Kidney capillary endothelial cell (primary cell): ENCODE results near the gene TSC1.

Experiments used
- DNase-seq: peaks from one replicate; pipeline ENCODE4 v3.0.0-alpha.2; 2018; ENCODE audit warnings: low spot score

The TSC1 gene

GRCh38 chr9:132887181-132888120 is 57.0 kb downstream of the TSC1 start:
- DNase-seq: no peak

- no peak for DNase-seq
These were observed 58.1 kb downstream of the TSC1 start for GRCh38 chr9:132886334-132886725.

GRCh38 chr9:132885720-132886333 is 58.6 kb downstream of the TSC1 start:
- DNase-seq: no peak

- DNase-seq: no peak
These were observed 60.8 kb downstream of the TSC1 start for GRCh38 chr9:132883349-132884294.

GRCh38 chr9:132882616-132883015 is 61.8 kb downstream of the TSC1 start:
- DNase-seq: no peak

GRCh38 chr9:132881826-132882225 is 62.6 kb downstream of the TSC1 start:
- no peak for DNase-seq

- DNase-seq: no peak
These were observed 64.1 kb downstream of the TSC1 start for GRCh38 chr9:132880324-132880661.

GRCh38 chr9:132879457-132880323 is 64.7 kb downstream of the TSC1 start:
- no peak for DNase-seq

- DNase-seq: no peak
These were observed 65.5 kb downstream of the TSC1 start, which contains the start of gene SPACA9 for GRCh38 chr9:132878695-132879456. TSS of gene SPACA9 (plus strand) at chr9:132878898. CDS start at chr9:132883948, 5,050 bp downstream.

- DNase-seq: peak; percentile 57
These were observed 66.4 kb downstream of the TSC1 start, which contains the start of gene AK8 for GRCh38 chr9:132877824-132878694. TSS of gene AK8 (minus strand) at chr9:132878284. CDS start at chr9:132878255, 29 bp downstream.

- no peak for DNase-seq
These were observed 67.0 kb downstream of the TSC1 start for GRCh38 chr9:132877458-132877823.

GRCh38 chr9:132876849-132877248 is 67.6 kb downstream of the TSC1 start:
- no peak for DNase-seq

GRCh38 chr9:132875159-132875558 is 69.3 kb downstream of the TSC1 start:
- DNase-seq: no peak

GRCh38 chr9:132873403-132873802 is 71.0 kb downstream of the TSC1 start:
- no peak for DNase-seq

GRCh38 chr9:132869266-132869665 is 75.2 kb downstream of the TSC1 start:
- DNase-seq: no peak

- no peak for DNase-seq
These were observed 77.5 kb downstream of the TSC1 start for GRCh38 chr9:132866898-132867297.

- no peak for DNase-seq
These were observed 79.7 kb downstream of the TSC1 start for GRCh38 chr9:132864691-132865090.

GRCh38 chr9:132864277-132864676 is 80.1 kb downstream of the TSC1 start:
- no peak for DNase-seq

- DNase-seq: no peak
These were observed 81.3 kb downstream of the TSC1 start for GRCh38 chr9:132863096-132863495.
